Activated CD4-positive, alpha-beta T cell treated with anti-CD3 and anti-CD28 coated beads, Interleukin-2, amount 50 U/mL, for 1 hour (primary cell): ENCODE measurements around the gene ARHGAP6.

Experiments used
- DNase-seq: peaks from one replicate; pipeline ENCODE4 v3.0.0-alpha.2; 2020

Gene ARHGAP6, protein sequence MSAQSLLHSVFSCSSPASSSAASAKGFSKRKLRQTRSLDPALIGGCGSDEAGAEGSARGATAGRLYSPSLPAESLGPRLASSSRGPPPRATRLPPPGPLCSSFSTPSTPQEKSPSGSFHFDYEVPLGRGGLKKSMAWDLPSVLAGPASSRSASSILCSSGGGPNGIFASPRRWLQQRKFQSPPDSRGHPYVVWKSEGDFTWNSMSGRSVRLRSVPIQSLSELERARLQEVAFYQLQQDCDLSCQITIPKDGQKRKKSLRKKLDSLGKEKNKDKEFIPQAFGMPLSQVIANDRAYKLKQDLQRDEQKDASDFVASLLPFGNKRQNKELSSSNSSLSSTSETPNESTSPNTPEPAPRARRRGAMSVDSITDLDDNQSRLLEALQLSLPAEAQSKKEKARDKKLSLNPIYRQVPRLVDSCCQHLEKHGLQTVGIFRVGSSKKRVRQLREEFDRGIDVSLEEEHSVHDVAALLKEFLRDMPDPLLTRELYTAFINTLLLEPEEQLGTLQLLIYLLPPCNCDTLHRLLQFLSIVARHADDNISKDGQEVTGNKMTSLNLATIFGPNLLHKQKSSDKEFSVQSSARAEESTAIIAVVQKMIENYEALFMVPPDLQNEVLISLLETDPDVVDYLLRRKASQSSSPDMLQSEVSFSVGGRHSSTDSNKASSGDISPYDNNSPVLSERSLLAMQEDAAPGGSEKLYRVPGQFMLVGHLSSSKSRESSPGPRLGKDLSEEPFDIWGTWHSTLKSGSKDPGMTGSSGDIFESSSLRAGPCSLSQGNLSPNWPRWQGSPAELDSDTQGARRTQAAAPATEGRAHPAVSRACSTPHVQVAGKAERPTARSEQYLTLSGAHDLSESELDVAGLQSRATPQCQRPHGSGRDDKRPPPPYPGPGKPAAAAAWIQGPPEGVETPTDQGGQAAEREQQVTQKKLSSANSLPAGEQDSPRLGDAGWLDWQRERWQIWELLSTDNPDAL (N-terminal part only)

DNA sequence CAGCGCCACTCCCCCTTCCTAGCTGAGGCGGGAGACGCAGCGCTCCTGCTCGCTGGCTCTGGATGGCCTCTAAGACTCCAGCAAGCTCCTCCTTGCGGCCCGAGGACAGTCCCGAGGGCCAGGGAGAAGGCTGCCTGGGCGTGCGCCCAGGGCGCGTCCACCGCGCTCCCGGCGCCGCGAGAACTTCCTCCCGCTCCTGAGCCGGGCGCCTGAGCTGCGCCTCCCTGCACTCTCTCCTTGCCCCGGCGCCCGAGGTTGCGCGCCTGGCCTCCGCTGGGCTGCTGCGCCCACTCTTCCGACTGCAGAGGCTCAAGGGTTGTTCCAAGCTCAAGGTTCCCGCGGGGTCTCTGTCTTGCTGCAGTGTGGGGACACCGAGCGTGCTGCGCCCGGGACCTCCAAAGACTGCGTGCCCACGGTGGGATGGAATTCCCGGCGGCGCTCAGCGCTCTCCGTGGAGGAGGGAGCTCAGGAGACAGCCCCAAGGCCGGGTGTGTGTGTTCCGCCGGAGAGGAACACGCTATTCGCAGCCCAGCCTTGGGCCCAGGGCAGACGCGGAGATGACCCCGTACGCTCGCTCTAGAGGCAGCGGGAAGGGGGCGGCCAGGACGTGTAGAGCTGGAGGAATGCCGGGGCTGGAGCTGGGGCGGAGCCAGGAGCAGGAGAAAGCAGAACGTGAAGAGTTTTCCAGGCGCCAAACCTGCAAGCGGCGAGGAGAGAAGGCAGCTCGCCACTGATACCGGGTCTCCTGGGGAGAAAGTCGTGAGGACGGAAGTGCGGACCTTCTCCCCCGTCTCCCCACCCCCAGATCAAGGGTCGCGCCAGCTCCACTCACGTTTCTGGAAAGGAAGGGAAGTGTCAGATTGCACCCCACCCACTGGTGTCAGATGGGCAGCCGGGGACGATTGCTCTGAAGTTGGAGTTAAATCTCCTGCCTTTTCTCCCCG is at the start of gene ARHGAP6:
TSS of gene ARHGAP6 (minus strand) at position 753 of the 944 bp plus-strand sequence. CDS start 1,092 bp downstream, outside the sequence.
- DNase-seq: no peak

DNA sequence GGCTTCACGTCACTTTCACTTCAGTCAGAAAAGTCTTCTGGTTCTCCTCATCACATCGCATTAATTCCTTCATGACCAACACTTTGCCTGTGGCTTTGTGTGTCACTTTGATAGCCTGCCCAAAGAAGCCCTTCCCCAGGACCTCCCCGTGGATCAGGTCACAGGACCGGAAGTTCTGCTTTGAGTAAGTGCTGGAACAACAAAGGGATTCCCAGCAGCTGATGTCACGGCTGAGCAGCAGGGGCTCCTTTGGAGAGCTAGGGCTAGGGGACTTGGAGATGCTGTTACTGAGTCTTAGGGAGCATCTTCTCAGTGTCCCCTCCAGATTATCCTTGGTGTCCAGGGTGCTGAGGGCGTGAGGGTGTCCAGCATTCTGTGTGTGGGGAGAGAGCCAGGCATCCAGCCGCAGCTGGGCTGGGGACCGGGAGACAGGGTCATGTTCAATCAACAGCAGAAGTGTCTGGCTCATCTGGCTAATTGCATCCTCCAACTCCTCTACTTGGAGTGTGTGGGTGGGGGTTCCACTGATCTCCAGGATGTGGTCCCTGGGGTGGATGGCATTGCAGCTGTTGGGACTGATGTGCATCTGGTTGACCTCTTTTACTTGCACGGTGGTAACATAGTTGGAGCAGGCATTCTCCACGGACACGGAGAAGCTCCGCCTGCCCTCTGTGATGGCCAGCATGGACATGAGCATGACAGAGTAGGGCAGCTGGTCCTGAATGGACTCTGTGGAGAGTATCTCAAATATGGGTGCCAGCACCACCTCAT is 39.2 kb upstream of the ARHGAP6 start:
- no peak for DNase-seq

DNA sequence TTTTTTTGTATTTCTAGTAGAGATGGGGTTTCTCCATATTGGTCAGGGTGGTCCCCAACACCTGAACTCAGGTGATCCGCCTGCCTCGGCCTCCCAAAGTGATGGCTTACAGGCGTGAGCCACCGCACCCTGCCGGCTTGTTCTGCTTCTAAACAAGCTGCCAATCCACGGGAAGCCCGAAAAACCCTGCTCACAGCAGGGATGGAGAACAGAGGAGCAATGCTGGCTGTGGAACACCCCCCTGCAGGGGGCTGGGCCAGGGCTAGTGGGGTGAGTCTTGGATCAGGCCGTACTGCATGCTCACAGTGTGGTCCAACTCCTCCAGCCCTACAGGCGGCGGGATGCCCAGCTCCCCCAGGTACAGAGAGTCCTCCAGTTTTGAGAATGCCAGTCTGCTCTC is 38.1 kb upstream of the ARHGAP6 start:
- no peak for DNase-seq

DNA sequence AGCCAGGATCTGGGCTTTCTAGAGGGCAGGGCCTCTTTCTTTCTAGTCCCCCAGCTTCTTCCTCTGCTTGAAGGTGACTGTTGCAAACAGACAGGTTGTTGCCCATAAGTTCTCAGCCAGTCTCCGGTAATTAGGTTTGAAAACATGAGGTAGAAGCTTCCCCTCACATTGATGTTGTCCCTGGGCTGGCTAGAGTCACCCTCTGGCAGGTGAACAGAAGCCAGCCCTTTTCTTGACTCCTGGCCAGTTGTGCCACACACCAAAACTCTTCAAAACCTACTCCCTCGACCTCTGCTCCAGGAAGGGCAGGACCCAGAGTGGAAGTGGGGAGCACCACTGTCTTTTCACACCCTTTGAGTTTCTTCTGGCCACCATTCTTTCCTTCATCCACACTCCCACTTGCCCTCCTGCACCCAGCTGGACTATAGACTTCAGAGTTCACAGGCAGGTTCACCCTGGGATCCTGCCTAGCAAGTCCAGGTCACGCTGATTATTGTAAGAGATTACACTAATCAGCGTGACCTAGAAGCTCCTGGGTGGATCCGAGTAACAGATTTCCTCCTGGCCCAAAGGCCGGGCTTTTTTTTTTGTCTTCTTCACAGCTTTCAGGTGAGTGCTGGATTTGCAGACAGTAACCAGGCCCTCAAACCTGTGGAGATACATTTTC is 37.4 kb upstream of the ARHGAP6 start:
- DNase-seq: no peak

- no peak for DNase-seq
These were observed 36.7 kb upstream of the ARHGAP6 start for GRCh38 chrX:11702420-11702819.

DNA sequence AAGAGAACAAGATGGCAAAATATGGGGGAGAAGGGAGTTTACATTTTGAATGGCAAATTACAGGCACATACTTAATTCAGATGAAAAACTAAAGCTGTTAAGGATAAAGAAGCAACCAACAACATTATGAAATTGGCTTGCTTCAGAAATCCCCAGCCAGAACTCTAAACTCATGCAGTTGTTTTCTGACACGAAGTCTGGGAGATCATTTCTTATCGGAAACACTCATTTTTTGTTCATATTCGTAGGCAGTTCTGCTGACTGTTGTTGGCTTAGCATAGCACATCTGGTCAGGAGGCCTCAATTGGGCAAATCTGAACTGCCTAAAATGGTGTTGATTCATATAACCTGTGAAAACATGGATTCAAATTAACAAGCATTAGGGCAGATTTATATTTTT is 33.0 kb upstream of the ARHGAP6 start:
- no peak for DNase-seq

GRCh38 chrX:11688201-11688600 is 22.5 kb upstream of the ARHGAP6 start:
- no peak for DNase-seq

DNA sequence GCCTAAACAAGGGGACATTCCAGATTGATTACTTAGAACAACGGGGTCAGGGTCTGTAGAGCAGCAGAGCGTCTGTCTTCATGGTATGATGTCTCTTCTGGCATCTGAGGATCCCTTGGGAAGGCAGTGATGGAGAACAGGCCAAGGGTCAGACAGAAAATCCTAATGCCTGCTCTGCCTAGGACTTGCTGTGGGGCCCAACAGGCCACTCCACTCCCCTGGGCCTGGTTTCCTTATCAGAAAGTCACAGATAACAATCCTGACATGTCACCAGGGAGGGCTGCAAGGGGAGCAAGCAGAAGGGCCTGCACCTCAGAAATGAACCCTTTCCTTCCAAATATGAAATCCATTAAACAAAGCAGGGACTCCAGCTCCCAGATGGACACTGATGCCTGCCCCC is 21.4 kb upstream of the ARHGAP6 start:
- no peak for DNase-seq

- no peak for DNase-seq
These were observed 17.3 kb upstream of the ARHGAP6 start for GRCh38 chrX:11683057-11683456.

DNA sequence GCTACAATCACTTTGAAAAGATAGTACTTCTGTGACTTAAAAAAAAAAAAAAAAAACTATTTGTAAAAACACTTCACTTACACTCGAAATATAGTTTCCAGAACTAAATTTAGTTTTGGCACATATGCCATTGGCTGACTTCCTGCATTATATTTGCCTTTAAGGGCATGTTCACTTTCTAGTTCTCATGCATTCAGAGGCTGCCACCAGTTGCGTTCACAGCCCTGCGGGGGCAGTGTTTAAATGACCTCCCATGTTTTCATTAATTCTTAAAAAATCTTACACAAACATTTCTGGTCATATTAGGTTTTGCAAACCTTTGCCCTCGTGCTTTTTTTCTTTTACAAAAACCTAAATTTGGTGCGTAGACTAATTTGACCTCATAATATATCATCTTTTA is 12.4 kb upstream of the ARHGAP6 start:
- DNase-seq: no peak

DNA sequence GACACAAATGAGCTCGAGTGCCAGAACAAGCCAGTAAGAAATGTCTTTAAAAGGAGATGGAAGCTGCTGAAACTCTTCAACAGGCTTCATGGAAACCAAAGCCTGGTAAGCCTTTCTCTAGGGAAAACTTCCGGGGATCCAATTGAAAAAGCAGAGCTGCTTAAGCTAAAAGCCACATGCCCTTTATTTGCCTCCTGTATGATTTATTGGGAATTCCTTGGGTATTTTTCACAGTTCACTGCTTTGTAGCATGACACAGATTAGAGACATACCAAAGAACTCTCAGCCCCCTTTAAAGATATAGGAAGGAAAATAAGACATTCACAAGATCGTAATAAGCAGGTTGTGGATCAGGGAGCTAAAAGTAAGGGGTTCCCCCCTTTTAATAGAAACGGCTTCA is 6.5 kb upstream of the ARHGAP6 start:
- no peak for DNase-seq

GRCh38 chrX:11670316-11670715 is 4.6 kb upstream of the ARHGAP6 start:
- DNase-seq: no peak

DNA sequence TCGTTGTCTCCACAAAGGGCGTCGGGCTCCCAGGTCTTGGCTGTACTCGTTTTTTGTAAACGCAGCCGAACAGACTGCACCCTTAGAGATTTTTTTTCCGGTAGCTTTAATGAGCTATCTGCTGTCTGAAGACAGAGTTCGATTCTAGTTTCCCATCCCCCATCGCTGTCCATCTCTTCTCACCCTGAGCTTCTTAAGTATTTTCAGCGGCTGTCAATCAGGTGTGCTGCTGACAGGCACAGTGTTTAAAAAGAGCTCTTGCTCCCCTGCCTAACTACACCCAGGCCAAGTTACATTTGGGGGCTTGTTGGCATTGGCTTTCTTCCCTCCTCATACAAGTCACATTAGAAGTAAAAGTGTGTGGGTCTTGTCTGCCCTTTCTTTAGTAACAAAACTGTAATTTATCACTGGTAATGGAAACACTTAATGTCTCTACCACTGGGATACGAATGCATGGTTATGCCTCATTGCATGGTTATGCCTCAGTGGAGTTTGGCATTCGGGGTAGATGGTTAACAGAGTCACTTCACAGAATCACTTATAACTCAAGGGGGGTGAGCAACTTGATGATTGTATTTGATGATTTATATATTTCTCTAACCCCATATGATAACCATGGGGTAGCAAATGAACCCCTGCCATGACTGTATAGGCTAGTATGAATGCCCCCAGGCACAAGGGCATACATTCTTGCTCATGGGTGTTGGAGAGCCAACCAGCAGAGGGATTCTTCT is 1.4 kb upstream of the ARHGAP6 start:
- no peak for DNase-seq

- DNase-seq: no peak
These were observed 444 bp upstream of the ARHGAP6 start for GRCh38 chrX:11666164-11666563.

GRCh38 chrX:11664211-11665167 is 1.2 kb downstream of the ARHGAP6 start:
- DNase-seq: no peak

DNA sequence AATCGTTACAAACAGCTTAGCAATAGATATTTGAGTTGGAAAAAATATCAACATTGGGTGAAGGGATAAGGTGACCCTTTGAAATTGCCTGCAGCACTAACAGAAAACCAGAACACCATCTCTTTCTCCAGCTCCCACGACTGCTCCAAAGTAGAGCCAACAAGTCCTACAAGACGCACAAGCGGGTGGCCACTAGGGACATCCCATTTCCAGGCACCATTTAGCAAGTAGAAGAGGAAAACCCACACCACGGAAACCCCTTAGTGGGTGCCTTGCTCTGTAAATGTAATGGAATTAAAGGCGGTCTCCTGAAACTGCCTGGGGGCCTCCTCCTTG is 1.9 kb downstream of the ARHGAP6 start:
- DNase-seq: no peak

DNA sequence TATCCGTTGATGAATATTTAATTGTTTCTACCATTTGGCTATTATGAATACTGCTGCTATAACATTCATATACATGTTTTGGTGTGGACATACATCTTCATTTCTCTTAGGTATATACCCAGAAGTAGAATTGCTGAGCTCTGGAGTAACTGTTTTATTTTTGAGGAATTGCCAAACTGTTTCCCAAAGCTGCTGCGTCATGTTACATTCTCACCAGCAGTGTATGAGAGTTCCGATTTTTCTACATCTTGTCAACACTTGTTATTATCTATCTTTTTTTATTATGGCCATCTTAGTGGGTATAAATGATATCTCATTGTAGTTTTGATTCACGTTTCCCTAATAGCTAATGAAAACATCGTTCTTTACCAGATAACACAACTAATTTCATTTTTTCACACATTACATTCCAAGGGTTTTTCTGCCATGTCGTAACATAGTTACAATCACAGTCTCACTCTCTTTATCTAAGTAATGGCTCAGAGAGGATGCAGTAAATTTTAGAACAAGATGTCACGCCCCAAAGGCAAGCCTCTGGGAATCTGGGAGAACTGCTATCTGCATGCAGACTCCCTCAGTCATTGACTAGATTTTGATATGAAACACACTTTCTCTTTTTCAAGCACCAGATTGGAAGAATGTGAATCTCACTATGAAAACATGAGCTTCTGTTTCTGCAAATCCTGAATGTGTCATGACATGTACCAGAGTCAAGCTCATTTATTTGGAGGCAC is 10.3 kb downstream of the ARHGAP6 start:
- DNase-seq: no peak

DNA sequence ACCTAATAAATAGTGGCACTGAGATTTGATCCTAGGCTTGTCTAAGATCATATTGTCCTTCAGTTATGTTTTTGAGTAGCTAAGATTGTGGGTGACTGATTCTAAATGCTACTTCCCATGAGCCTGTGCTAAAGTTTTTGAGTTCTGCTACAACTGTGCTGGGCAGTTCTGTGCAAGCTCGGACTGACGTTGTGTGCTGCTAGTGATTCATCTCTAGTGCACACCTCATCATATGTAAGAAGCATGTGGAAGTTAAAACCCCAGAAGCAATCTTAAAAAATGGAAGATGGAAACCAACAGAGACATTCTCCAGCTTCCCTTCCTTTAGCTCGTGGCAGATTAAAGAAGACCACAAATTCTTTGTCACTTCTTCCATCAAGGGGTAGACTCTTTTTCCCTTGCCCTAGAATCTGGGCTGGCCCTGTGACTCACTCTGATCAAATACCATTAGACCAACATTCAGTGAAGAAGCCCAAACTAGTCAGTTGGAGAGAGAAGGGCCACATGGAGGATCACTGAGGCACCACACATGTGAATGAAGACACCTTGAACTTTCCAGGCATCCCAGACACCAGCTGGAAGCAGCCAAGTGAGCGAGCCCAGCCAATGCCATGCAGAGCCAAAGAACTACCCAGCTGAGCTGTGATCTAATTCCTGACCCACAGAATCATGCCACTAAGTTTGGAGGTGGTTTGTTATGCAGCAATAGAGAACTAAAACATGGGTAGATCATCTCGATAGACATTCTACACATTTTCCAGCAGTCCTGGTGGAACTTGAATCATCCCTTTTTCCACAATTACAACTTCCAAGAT is 16.8 kb downstream of the ARHGAP6 start:
- no peak for DNase-seq
